Measurements from ENCODE around the gene ANKRD11.
"Not testable (repeated sequence)": the region's sequence is repeated elsewhere in the genome, so short reads cannot be mapped to it uniquely, and the experiment has no call there.

The ANKRD11 gene

DNA sequence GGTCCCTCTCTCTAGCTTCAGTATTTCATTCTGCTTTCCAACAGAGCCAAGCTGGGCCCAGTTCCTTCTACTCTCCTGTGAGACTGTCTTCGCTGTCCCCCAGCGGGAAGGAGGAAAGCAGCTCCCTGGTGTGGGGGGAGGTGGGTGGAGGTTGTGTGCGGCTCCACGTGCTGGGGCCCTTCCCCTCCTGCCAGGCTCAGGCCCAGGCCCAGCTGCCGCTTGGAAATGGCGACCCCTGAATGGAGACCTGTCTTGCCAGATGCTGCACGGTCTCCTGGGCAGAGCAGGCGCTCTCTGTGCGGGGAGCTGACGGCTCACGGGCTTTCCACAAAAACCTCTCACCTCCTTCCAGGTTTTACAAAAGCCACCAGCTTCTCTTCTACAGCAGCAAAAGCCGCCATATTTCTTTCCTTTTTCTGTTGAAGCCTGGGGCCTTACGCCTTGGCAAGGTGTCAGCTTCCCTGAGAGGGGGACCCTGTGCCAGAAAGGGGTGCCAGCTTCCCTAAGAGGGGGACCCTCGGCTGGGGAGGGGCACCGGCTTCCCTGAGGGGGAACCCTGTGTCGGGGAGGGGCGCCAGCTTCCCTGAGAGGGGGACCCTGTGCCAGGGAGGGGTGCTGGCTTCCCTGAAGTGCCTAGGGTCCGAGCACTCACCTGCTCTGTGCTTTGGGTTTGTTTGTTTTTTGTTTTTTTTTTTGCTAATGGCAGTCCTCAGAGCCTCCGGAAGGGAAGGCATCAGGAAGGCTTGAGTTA, 225.4 kb downstream of the ANKRD11 start:
- Histone ChIP-seq H3K4me3 (ENCODE audit: insufficient read depth, low read depth, low read length, poor library complexity, severe bottlenecking) (no peak overlapping the region), H3K27me3 (replicated peaks; ENCODE audit: control insufficient read depth, insufficient read depth, low read length, poor library complexity, severe bottlenecking) (no peaks in the 10 kb centered on the region), H3K9me3 (ENCODE audit: control insufficient read depth, low read length) (no peaks in the 10 kb centered on the region), H3K36me3 (ENCODE audit: control insufficient read depth, insufficient read depth, low read length) (peaks cover 35% of the 10 kb centered on the region), H3K27ac (ENCODE audit: insufficient read depth, low read length, poor library complexity, severe bottlenecking) (no peak overlapping the region), H3K4me1 (ENCODE audit: control insufficient read depth, insufficient read depth, low read length, poor library complexity, severe bottlenecking) (no peaks in the 10 kb centered on the region)
- DNase-seq, result no peak

DNA sequence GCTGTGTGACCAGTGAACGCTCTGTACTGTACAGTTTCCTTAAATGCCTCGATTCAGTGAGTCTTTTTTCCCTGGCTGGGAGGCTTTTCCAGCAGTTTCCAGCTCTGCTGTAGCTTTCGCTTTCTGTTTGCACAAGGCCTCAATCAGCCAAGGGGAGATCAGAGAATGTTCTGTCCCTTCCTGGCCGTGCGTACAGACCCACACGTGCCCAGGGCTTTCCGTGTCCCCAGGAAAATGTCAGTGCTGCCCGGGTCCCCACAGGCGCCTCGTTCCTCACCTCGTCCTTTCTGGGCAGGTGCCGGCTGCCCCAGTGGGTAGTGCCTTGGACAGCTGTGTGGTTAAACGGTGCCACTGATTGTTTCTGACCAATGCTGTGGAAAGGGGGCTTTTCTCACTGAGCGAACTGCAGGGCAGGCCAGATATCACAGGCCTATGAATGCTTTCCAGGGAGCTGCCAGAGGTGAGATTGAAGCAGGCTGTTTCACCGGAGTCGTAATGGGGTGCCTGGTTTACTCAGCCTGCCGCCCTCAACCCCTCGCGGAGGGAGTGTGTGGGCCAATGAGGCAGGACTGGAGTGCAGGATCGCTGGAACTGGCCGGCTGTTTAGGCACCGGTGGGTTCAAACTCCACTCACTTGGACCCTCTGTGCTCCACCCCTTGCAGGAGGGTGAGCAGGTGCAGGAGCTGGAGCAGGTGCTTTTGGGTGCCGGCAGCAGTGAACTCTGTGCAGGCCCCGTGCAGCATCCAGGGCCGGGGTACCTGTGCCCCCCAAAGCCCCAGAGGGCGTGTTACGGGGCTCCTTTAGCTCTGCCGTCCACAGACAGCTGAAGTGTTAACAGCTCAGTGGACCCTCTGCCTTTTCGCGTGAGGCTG, 228.4 kb downstream of the ANKRD11 start:
- H3K27ac ChIP-seq (ENCODE audit: insufficient read depth, low read length, poor library complexity, severe bottlenecking), result no peak overlapping the region
- peaks cover 9% of the 10 kb centered on the region for H3K27me3 ChIP-seq (replicated peaks; ENCODE audit: control insufficient read depth, insufficient read depth, low read length, poor library complexity, severe bottlenecking)
- DNase-seq, result no peak
- no peak overlapping the region for H3K4me3 ChIP-seq (ENCODE audit: insufficient read depth, low read depth, low read length, poor library complexity, severe bottlenecking)
- peaks cover 9% of the 10 kb centered on the region for H3K4me1 ChIP-seq (ENCODE audit: control insufficient read depth, insufficient read depth, low read length, poor library complexity, severe bottlenecking)
- no peaks in the 10 kb centered on the region for H3K9me3 ChIP-seq (ENCODE audit: control insufficient read depth, low read length)
- H3K36me3 ChIP-seq (ENCODE audit: control insufficient read depth, insufficient read depth, low read length), result peaks cover 17% of the 10 kb centered on the region

DNA sequence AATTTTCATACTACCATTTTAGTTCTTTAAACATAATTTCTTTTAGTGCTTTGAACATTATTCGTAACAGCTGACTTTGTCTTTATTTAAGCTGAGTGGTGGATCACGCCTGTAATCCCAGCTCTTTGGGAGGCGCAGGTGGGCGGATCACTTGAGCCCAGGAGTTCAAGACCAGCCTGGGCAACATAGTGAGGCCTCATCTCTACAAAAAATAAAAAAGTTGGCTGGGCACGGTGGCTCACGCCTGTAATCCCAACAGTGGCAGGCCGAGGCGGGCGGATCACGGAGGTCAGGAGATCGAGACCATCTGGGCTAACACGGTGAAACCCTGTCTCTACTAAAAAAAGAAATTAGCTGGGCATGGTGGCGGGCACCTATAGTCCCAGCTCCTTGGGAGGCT, 230.5 kb downstream of the ANKRD11 start:
- not testable (repeated sequence) for H3K4me3 ChIP-seq (ENCODE audit: insufficient read depth, low read depth, low read length, poor library complexity, severe bottlenecking); H3K27ac ChIP-seq (ENCODE audit: insufficient read depth, low read length, poor library complexity, severe bottlenecking); H3K27me3 ChIP-seq (replicated peaks; ENCODE audit: control insufficient read depth, insufficient read depth, low read length, poor library complexity, severe bottlenecking); H3K9me3 ChIP-seq (ENCODE audit: control insufficient read depth, low read length); DNase-seq; H3K36me3 ChIP-seq (ENCODE audit: control insufficient read depth, insufficient read depth, low read length)
- H3K4me1 ChIP-seq (ENCODE audit: control insufficient read depth, insufficient read depth, low read length, poor library complexity, severe bottlenecking), result peaks cover 13% of the 10 kb centered on the region

DNA sequence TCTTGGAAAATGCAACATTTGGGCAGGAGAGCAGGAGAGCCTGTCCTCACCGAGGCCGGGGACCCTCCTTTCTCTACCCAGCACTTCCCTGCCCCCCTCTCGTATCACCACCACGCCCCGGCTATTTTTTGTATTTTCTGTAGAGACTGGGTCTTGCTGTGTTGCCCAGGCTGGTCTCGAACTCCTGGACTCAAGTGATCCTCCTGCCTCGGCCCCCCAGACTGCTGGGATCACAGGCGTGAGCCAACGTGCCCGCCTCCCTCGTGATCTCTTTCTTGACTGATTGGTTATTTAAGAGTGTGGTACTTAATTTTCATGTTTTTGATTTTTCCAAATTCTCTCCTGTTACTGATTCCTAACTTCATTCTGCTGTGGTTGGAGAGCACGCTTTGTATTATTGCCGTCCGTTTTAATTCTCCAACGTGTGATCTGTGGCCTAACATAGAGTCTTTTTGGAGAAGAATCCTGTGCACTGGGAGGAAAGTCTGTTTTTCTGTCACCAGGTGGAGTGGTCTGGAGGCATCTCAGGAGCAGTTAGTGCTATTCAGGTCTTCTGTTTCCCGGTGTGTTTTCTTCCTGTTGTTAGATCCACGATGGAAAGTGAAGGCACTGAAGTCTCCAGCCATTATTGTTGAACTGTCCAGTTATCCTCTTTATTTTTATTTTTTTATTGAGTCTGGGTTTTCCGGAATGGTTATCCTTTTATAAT, 232.4 kb downstream of the ANKRD11 start:
- H3K36me3 ChIP-seq (ENCODE audit: control insufficient read depth, insufficient read depth, low read length), result no peaks in the 10 kb centered on the region
- H3K27ac ChIP-seq (ENCODE audit: insufficient read depth, low read length, poor library complexity, severe bottlenecking), result no peak overlapping the region
- H3K4me1 ChIP-seq (ENCODE audit: control insufficient read depth, insufficient read depth, low read length, poor library complexity, severe bottlenecking), result peaks cover 13% of the 10 kb centered on the region
- peak overlapping the region; percentile 37 for H3K4me3 ChIP-seq (ENCODE audit: insufficient read depth, low read depth, low read length, poor library complexity, severe bottlenecking)
- DNase-seq, result no peak
- H3K9me3 ChIP-seq (ENCODE audit: control insufficient read depth, low read length), result no peaks in the 10 kb centered on the region
- H3K27me3 ChIP-seq (replicated peaks; ENCODE audit: control insufficient read depth, insufficient read depth, low read length, poor library complexity, severe bottlenecking), result peaks cover 9% of the 10 kb centered on the region

DNA sequence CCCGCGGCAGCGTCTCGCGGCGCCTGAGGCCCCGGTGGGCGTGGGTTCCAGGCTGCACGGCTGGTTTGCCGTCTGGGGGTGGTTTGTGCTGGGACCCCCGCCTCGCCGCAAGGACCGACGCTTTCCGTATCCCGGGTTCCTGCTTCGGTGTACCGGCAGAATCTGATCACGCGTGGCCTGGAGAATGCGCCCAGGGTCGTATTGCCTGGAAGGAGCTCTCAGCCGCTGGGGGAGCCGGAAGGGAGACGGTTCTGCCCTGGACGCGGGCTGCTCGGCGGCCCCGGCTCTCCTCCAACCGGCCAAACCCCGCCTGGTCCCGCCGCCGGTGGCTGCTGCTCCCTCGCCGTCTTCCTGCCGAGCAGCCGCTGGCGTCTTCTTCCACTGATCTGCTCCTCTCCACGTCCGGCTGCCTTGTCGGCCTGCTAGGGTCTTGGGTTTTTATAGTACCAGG, 233.1 kb downstream of the ANKRD11 start:
- peaks cover 9% of the 10 kb centered on the region for H3K27me3 ChIP-seq (replicated peaks; ENCODE audit: control insufficient read depth, insufficient read depth, low read length, poor library complexity, severe bottlenecking)
- peak overlapping the region; percentile 37 for H3K4me3 ChIP-seq (ENCODE audit: insufficient read depth, low read depth, low read length, poor library complexity, severe bottlenecking)
- no peaks in the 10 kb centered on the region for H3K36me3 ChIP-seq (ENCODE audit: control insufficient read depth, insufficient read depth, low read length)
- no peak for DNase-seq
- H3K9me3 ChIP-seq (ENCODE audit: control insufficient read depth, low read length), result no peaks in the 10 kb centered on the region
- no peak overlapping the region for H3K27ac ChIP-seq (ENCODE audit: insufficient read depth, low read length, poor library complexity, severe bottlenecking)
- peaks cover 13% of the 10 kb centered on the region for H3K4me1 ChIP-seq (ENCODE audit: control insufficient read depth, insufficient read depth, low read length, poor library complexity, severe bottlenecking)

DNA sequence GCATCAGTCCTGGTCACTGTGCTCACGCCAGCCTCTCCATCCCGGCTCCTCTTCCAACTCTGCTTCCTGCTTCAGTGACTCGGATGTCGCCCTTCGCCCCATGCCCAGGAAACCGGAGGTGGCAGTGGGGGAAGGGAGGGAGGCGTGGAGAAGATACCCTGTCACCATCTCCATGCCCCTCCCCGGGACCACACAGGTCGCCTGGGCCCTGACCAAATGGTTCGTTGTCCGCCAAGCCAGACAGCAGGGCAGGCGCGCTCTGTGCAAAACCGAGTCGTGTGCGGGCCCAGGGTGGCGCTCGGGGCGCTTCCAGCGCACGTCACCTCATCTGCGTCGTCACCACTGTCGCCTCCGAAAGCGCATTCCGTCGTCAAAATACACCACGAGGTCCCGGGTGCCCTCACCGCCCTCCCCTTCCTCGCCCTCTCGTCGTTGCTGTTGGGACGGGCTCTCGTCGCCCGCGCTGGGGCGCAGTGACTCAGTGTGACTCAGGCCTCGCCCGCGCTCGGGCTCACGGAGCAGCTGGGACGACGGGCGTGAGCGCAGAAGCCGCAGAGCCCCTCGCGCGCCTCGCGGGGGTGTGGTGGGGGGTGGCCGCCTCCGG, 233.6 kb downstream of the ANKRD11 start:
- peaks cover 13% of the 10 kb centered on the region for H3K4me1 ChIP-seq (ENCODE audit: control insufficient read depth, insufficient read depth, low read length, poor library complexity, severe bottlenecking)
- no peak overlapping the region for H3K27ac ChIP-seq (ENCODE audit: insufficient read depth, low read length, poor library complexity, severe bottlenecking)
- H3K36me3 ChIP-seq (ENCODE audit: control insufficient read depth, insufficient read depth, low read length), result no peaks in the 10 kb centered on the region
- H3K9me3 ChIP-seq (ENCODE audit: control insufficient read depth, low read length), result no peaks in the 10 kb centered on the region
- peaks cover 9% of the 10 kb centered on the region for H3K27me3 ChIP-seq (replicated peaks; ENCODE audit: control insufficient read depth, insufficient read depth, low read length, poor library complexity, severe bottlenecking)
- peak overlapping the region; percentile 37 for H3K4me3 ChIP-seq (ENCODE audit: insufficient read depth, low read depth, low read length, poor library complexity, severe bottlenecking)
- DNase-seq, result peak; percentile 60 to 71 (median 63)

DNA sequence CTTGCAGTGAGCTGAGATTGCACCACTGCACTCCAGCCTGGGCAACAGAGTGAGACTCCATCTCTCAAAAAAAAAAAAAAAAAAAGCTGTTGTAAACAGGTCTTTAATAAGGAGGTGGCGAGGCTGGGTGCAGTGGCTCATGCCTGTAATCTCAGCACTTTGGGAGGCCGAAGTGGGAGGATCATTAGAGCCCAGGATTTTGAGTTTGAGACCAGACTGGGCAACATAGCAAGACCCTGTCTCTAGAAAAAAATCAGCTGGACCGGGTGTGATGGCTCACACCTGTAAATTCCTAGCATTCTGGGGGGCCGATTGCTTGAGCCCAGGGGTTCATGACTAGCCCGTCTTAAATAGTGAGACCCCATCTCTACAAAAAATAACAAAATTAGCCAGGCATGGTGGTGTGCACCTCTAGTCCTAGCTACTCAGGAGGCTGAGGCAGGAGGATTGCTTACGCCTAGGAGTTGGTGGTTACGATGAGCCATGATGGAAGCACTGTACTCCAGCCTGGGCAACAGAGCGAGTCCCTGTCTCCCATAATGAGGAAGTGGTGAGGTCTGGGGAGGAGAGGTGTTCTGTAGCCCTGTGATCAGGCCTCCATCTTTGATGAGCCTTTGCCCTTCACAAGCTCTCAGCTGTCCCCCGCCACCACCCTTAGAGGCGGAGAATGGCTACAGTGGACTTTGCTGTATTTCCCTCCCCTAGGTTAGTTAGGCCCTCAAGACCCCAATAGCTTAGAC, 236.6 kb downstream of the ANKRD11 start:
- no peak for DNase-seq
- no peak overlapping the region for H3K4me3 ChIP-seq (ENCODE audit: insufficient read depth, low read depth, low read length, poor library complexity, severe bottlenecking)

DNA sequence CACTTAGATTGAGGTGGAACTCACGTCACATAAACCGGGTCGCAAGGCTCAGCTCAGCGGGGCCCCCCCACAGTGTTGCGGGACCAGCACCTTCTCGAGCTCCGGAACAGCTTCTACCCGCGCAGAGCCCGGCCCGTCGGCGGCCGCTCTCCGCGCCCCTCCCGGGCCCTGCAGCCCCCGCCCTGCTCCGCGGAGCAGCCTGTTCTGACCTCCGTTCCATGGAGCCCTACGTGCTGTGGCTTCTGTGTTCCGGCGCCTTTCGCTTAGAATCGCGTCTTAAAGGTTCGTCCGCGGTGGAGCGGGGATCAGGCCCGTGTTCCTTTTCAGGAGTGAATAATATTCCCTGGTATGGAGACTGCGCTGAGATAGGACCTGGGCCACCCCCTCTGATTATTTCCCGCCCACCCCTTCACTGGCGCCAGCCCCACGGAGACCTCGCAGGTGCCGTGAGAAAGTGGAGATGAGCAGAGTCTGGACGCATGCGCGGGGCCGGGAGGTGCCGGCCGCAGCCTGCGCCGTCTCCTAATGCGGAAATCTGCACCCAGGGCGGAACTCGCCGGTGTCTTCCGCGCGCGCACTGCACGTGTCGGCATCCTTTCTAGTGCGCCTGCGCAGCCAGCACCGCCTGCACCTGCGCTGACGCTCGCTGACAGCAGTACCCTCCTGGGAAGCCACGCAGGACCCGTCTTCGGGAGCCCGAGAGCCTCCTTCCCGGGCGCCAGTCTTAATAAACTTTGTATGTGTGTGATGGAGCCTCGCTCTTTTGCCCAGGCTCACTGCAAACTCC, 242.0 kb downstream of the ANKRD11 start:
- no peaks in the 10 kb centered on the region for H3K27me3 ChIP-seq (replicated peaks; ENCODE audit: control insufficient read depth, insufficient read depth, low read length, poor library complexity, severe bottlenecking)
- H3K36me3 ChIP-seq (ENCODE audit: control insufficient read depth, insufficient read depth, low read length), result no peaks in the 10 kb centered on the region
- peaks cover 11% of the 10 kb centered on the region for H3K4me1 ChIP-seq (ENCODE audit: control insufficient read depth, insufficient read depth, low read length, poor library complexity, severe bottlenecking)
- no peak overlapping the region for H3K27ac ChIP-seq (ENCODE audit: insufficient read depth, low read length, poor library complexity, severe bottlenecking)
- H3K4me3 ChIP-seq (ENCODE audit: insufficient read depth, low read depth, low read length, poor library complexity, severe bottlenecking), result peak overlapping the region; percentile 31
- no peaks in the 10 kb centered on the region for H3K9me3 ChIP-seq (ENCODE audit: control insufficient read depth, low read length)
- no peak for DNase-seq

More for the DNA sequence above, 236.6 kb downstream of the ANKRD11 start:
- Histone ChIP-seq H3K9me3 (ENCODE audit: control insufficient read depth, low read length) (no peaks in the 10 kb centered on the region), H3K36me3 (ENCODE audit: control insufficient read depth, insufficient read depth, low read length) (no peaks in the 10 kb centered on the region), H3K4me1 (ENCODE audit: control insufficient read depth, insufficient read depth, low read length, poor library complexity, severe bottlenecking) (peaks cover 13% of the 10 kb centered on the region), H3K27ac (ENCODE audit: insufficient read depth, low read length, poor library complexity, severe bottlenecking) (no peak overlapping the region), H3K27me3 (replicated peaks; ENCODE audit: control insufficient read depth, insufficient read depth, low read length, poor library complexity, severe bottlenecking) (peaks cover 9% of the 10 kb centered on the region)

DNA sequence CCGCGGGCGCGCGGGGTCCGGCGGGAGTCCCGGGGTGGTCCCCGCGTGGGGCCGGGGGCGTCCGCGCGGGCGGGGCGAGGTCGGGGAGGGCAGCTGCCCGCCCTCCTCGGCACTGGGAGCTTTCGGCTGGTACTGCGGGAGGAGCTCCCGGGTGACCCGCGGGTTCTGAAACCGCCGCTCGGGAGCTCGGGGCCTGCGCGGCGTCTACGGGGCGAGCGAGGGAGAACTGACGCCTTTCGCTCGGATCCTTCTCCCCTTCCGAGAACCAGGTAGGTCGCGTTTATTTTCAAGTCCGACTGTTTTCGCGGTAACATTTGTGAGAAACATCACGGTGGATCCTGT, 242.7 kb downstream of the ANKRD11 start:
- not testable (repeated sequence) for DNase-seq; H3K36me3 ChIP-seq (ENCODE audit: control insufficient read depth, insufficient read depth, low read length); H3K27ac ChIP-seq (ENCODE audit: insufficient read depth, low read length, poor library complexity, severe bottlenecking); H3K9me3 ChIP-seq (ENCODE audit: control insufficient read depth, low read length); H3K27me3 ChIP-seq (replicated peaks; ENCODE audit: control insufficient read depth, insufficient read depth, low read length, poor library complexity, severe bottlenecking)
- Histone ChIP-seq H3K4me3 (ENCODE audit: insufficient read depth, low read depth, low read length, poor library complexity, severe bottlenecking) (peak overlapping the region; percentile 31), H3K4me1 (ENCODE audit: control insufficient read depth, insufficient read depth, low read length, poor library complexity, severe bottlenecking) (peaks cover 11% of the 10 kb centered on the region)

All from effector memory CD4-positive, alpha-beta T cell (primary cell).